Measurements from ENCODE around the gene NSUN2.

DNA sequence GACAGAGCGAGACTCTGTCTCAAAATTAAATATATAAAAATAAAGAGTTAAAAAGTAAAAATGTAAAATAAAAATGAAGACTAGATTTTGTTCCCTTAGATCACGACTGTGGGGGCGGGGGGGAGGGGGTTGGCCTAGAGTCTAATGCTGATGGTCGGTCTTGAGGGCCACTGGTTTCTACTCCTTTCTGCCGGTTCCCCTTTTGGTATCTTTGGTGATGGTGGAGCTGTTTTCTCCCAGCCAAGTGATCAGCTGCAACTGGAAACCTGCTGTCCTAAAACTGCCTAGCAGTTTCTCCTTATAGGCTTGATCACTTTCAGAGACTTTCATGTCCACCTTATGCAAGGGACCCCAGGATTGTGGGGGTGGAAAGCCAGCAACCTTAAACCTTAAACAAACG lies 1.5 kb upstream of the NSUN2 start:
- TF ChIP-seq, protein P1, sequence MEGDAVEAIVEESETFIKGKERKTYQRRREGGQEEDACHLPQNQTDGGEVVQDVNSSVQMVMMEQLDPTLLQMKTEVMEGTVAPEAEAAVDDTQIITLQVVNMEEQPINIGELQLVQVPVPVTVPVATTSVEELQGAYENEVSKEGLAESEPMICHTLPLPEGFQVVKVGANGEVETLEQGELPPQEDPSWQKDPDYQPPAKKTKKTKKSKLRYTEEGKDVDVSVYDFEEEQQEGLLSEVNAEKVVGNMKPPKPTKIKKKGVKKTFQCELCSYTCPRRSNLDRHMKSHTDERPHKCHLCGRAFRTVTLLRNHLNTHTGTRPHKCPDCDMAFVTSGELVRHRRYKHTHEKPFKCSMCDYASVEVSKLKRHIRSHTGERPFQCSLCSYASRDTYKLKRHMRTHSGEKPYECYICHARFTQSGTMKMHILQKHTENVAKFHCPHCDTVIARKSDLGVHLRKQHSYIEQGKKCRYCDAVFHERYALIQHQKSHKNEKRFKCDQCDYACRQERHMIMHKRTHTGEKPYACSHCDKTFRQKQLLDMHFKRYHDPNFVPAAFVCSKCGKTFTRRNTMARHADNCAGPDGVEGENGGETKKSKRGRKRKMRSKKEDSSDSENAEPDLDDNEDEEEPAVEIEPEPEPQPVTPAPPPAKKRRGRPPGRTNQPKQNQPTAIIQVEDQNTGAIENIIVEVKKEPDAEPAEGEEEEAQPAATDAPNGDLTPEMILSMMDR (IDR thresholded peaks at IDR 0.05): no peak
- no peak for TF ChIP-seq POLR2A (IDR thresholded peaks at IDR 0.05; ENCODE audit: low read depth)

Measured in esophagus muscularis mucosa (tissue), 3 donors.